NCI-H446 treated with DMSO at 0.1 percent for 48 hours (cell line): ENCODE measurements around the gene CCL25.
"Not testable (repeated sequence)": the region's sequence is repeated elsewhere in the genome, so short reads cannot be mapped to it uniquely, and the experiment has no call there.

Experiments
- DNase-seq: peaks from one replicate; lab custom pipeline; 2025; lab: John Stamatoyannopoulos, UW

The CCL25 gene

GRCh38 chr19:8052464-8052859, at the start of gene CCL25:
CCL25 (plus strand) TSS chr19:8052760; CDS start chr19:8053050, 290 bp downstream.
- DNase-seq = no peak

GRCh38 chr19:8004001-8004400, 48.6 kb upstream of the CCL25 start:
- no peak for DNase-seq

- DNase-seq = no peak
These were observed 47.6 kb upstream of the CCL25 start for GRCh38 chr19:8004723-8005513.

- peak; percentile 73 for DNase-seq
These were observed 46.9 kb upstream of the CCL25 start, which contains the start of gene ELAVL1 for GRCh38 chr19:8005534-8006256. ELAVL1 (minus strand) TSS chr19:8005641; CDS start chr19:7991815, 13,826 bp downstream.

- no peak for DNase-seq
These were observed 34.8 kb upstream of the CCL25 start for GRCh38 chr19:8017808-8018207.

GRCh38 chr19:8020681-8021080, 31.9 kb upstream of the CCL25 start:
- no peak for DNase-seq

GRCh38 chr19:8021374-8021773, 31.2 kb upstream of the CCL25 start:
- DNase-seq = no peak

- DNase-seq = no peak
These were observed 30.3 kb upstream of the CCL25 start for GRCh38 chr19:8022275-8022674.

GRCh38 chr19:8023371-8023770, 29.2 kb upstream of the CCL25 start:
- no peak for DNase-seq

GRCh38 chr19:8024256-8024655, 28.3 kb upstream of the CCL25 start:
- not testable (repeated sequence) for DNase-seq

- no peak for DNase-seq
These were observed 27.2 kb upstream of the CCL25 start for GRCh38 chr19:8025316-8025715.

GRCh38 chr19:8028951-8029491, 23.5 kb upstream of the CCL25 start:
- no peak for DNase-seq

GRCh38 chr19:8030960-8031359, 21.6 kb upstream of the CCL25 start:
- DNase-seq = no peak

- not testable (repeated sequence) for DNase-seq
These were observed 19.0 kb upstream of the CCL25 start for GRCh38 chr19:8033287-8034177.

GRCh38 chr19:8034178-8034525, 18.4 kb upstream of the CCL25 start:
- no peak for DNase-seq

GRCh38 chr19:8036434-8037099, 16.0 kb upstream of the CCL25 start:
- no peak for DNase-seq

- DNase-seq = no peak
These were observed 13.7 kb upstream of the CCL25 start for GRCh38 chr19:8038815-8039214.

GRCh38 chr19:8039231-8039630, 13.3 kb upstream of the CCL25 start:
- DNase-seq = no peak

- no peak for DNase-seq
These were observed 11.0 kb upstream of the CCL25 start for GRCh38 chr19:8041531-8041931.

- DNase-seq = no peak
These were observed 9.7 kb upstream of the CCL25 start for GRCh38 chr19:8042900-8043299.

GRCh38 chr19:8044018-8044417, 8.5 kb upstream of the CCL25 start:
- DNase-seq = no peak
